WI38 (cell line): ENCODE measurements around the gene SMTNL2.

Experiments used
- H3K4me3 ChIP-seq: 2 replicates; pipeline ENCODE4 v1.5.1; 2011; ENCODE audit warnings: low read depth, mild to moderate bottlenecking, control low read depth, low read length
- CTCF ChIP-seq: IDR thresholded peaks from 2 replicates; pipeline ENCODE4 v1.5.1; 2012; ENCODE audit warnings: low read depth, mild to moderate bottlenecking, control low read depth, low read length

The SMTNL2 gene

GRCh38 chr17:4557626-4558346 lies 26.5 kb upstream of the SMTNL2 start:
- no peak for TF ChIP-seq CTCF
- no peak overlapping the region for H3K4me3 ChIP-seq

- no peak overlapping the region for H3K4me3 ChIP-seq
- no peak for TF ChIP-seq CTCF
Observed at GRCh38 chr17:4558347-4558971, 25.9 kb upstream of the SMTNL2 start.

GRCh38 chr17:4559139-4559791 lies 25.1 kb upstream of the SMTNL2 start:
- H3K4me3 ChIP-seq, result no peak overlapping the region
- TF ChIP-seq CTCF, result no peak

- no peak overlapping the region for H3K4me3 ChIP-seq
- no peak for TF ChIP-seq CTCF
Observed at GRCh38 chr17:4559966-4560365, 24.4 kb upstream of the SMTNL2 start.

GRCh38 chr17:4560421-4560820 lies 23.9 kb upstream of the SMTNL2 start, which contains the start of gene GGT6:
Gene GGT6 (minus strand): TSS chr17:4560577. CDS start chr17:4560521, 56 bp downstream.
- TF ChIP-seq CTCF, result no peak
- no peak within 1 kb of the TSS for H3K4me3 ChIP-seq

- TF ChIP-seq CTCF, result no peak
- no peak overlapping the region for H3K4me3 ChIP-seq
Observed at GRCh38 chr17:4560837-4561256, 23.5 kb upstream of the SMTNL2 start.
